Stomach (tissue), 4 donors: ENCODE results near the gene SDHA.

Source experiments
- CTCF ChIP-seq, 7 experiments: fragments of 450-650 bp in 4 of 7; fragments of 200-600 bp in 3 of 7; sonication (generic) in 3 of 7; IDR thresholded peaks; one replicate each; pipeline ENCODE4 v1.5.1; 2016 to 2019; ENCODE audit warnings: antibody characterized with exemption in 7 of 7, control low read depth in 2 of 7, mild to moderate bottlenecking in 1 of 7
- EP300 ChIP-seq: sonication (generic); formaldehyde crosslinking; IDR thresholded peaks from one replicate; pipeline ENCODE4 v1.6.1; 2017; ENCODE audit warnings: antibody characterized with exemption

GRCh38 chr5:182126-182525 is 36.0 kb upstream of the SDHA start:
- TF ChIP-seq EP300: no peak
- TF ChIP-seq CTCF (IDR thresholded peaks at IDR 0.05): no peak
